ENCODE data around the gene EPHB6.

Gene EPHB6

DNA sequence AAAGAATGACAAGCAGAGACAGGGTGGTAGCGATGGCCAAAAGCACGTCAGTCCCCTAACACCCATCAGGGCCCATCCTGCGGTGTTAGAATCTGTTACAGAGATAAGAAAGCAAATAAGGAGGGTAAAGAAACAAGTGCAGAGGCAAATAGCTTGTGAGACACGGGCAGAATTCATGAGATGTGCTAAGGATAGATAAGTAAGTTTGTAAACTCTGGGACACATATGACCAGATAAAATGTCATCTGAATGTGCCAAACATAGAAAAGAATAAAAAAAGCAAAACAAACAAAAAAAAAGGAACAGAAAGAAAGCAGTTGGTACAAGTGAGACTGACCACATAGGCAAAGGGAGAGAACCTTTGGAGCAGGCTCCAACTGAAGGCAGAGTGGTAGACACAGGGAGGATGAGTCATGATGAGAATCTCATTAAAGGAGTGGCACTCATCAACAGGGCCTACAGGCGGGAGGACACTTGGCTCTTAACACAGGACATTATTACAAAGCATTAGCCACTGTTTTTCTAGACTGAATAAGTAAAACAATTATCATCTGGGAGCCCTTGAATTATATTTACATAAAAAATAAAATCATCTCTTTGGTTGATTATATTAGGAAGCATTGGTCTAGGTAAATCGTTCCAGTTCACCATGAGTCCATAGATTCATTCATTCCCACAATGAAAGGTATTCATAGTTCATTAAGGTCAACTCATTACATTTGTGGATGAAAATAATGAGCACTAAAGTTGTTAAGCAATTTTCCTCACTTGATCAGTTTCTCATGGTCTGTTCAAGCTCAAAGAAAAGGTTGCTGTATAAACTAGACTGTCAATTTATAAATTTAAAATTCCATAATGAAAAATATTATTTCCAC, 21.5 kb upstream of the EPHB6 start:
- DNase-seq: no peak

DNA sequence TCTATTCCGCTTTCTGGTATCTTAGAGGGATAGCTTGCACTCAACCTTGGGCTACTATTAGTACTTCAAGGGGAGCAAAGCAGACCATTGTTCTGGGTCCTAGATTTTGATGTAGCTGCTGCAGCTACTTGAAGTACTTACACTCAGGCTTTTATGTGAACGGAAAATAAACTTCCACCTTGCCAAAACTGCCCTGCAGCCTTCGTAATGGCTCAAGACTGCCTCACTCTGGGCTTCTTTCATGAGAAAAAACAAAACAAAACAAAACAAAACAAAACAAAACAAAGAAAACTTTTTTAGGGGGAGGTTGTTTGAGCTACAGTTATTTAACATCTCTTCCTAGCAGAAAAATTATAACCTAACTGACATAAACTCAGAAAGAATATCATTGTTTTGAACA, 19.4 kb upstream of the EPHB6 start:
- no peak for DNase-seq

DNA sequence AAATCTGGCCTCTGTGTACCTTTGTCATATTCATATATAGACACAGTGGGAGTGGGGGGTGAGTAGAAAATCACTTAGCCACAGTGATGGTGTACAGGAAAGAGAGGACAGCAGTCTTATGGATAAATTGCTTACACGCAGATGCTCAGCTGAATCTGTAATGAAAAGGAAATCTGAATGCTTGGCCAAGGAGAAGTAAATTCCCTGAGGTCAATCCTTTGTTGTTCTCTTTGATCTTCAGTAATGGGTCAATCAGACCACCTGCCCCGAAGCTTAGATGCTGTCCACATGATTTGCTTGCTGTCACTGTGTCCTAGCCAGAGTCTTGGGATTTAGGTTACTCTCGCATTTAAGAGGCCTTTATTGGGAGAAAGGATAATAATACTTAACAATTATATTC, 18.4 kb upstream of the EPHB6 start:
- DNase-seq: no peak

DNA sequence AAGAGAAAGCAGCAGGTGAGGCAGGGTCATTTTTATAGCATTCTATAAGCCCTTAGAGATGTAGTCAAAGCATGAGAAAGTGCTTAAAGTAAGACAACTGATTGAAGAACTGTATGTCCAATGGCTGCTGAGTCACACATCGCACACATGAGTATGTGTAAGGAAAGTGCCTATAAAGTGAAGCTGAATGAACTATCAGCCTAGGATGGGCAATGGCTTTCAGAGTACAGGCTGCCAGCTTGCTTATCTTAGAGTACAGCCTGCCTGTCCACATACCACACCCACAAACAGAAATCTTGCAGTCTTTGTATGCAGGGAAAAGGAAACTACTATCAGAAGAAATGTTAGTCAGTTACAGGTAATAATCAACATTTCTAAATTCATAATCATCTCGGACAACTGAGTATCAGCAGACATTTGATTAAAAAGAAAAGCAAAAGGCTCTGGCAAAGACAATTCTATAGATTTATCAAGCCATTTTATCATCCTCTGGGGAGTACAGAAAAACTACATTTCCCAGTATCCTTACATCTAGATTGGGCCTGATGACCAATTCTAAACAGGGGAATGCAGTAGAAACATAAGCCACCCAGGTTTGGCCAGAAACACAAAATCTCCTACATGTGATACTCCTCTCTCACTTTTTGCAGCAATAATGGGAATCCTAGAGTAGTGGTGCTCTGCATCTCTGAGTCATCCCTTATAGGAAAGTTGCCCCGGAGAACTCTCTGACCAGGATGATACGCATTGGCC, 16.2 kb upstream of the EPHB6 start:
- DNase-seq: no peak

DNA sequence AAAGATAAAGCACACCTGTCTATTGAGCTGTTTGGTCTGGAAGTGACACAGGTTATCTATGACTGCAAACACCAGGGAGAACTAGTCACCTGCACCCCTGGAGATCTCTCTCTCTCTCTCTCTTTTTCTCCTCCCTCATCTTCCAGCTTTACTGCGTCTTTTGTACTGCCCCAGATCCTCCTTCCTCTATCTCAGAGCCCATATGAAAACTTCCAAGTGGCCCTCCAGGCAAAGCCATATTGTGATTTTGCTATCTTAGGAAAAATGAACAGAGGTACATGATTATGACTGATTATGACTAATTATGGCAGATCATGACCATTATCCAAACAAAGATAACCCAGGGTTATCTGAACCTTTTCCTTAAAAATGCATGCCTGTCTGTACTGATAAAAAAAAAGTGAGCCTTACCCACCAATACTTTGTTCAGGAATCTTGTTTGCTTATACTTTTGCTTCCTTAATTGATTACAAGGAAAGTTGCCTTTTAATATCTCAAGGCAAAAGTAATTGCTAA, 12.6 kb upstream of the EPHB6 start:
- no peak for DNase-seq

DNA sequence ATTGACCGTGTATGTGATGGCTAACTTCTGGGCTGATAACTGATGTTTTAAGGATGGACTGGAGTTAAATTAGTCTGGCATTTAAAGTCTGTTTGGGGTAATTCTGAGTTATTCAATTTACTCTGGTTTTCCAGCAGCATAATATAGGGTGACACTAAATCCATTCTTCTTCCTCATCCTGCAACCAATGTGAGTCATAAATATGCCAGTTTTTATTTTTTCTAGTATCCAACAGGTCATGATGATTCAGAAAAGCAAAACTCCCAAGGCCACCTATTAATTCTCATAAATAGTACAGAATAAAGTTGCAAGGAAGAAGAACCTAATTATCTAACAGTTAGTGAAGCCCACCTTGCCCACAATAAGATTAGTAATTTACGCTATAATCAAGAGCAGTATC, 7.5 kb upstream of the EPHB6 start:
- no peak for DNase-seq

DNA sequence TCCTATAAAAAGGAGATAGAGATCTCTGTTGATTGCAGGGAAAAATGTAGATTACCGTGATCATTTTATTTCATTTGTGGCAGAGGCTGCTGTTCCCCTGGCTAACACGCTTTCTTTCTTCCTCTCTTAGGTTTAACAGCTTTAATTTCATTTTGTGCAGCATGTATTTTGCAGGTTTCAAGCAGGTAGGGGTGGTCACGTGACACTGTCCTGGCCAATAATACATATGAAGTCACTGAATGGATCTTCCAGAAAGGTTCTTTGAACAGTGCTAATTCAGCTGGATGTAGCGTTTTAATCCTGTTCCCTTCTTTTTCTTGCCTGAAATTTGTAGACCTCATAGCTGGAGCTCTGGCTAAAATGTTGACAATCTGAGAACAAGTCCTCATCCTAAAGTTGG, 3.6 kb upstream of the EPHB6 start:
- DNase-seq: no peak

DNA sequence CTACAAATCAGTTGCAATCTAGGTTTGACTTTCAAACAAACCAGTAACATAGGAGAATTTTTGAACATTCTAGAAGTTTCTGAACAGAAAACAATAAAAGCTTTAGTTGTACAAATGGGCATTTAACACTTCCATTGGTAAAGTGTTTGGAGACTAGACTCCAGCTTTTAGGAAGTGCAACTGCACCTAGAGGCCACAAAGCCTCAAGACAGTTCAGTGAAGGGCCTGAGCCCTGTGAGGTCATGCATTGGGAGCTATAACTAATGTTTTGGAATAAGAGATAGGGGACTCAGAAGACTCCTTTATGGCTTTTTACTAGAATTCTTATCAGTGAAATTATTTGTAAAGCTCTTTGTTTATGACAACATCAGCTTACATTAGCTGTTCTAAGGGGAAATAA, 3.0 kb upstream of the EPHB6 start:
- DNase-seq: no peak

DNA sequence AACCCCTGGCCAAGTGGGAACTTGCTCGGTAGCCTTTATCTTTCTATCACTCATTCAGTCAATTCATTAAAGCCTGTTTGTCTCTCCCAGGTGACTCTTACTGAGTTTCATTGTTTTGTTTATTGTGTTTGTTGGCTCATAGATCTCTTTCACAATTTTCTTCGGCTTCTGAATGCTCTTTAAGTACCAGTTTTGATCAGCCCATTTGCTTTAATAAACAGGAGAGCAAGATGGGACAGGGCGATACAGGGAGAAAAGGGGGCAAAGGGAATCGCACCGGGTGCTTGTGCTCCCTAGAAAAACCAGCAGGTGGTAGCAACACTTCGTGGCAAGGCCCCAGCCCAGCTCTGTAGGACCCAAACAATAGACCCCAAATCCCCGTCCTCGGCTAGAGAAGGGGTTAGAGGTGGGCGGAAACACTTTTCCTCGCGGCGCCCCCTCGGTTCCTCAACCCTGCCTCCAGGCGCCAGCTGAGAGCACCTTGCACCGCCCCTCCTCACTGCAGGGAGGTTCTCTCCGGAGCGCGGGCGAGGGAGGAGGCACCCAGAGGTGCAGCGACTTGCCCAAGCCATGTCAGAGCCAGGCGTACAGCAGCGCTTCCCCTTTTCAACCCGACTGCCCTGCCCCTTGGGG, 1.0 kb upstream of the EPHB6 start:
- no peak for DNase-seq

DNA sequence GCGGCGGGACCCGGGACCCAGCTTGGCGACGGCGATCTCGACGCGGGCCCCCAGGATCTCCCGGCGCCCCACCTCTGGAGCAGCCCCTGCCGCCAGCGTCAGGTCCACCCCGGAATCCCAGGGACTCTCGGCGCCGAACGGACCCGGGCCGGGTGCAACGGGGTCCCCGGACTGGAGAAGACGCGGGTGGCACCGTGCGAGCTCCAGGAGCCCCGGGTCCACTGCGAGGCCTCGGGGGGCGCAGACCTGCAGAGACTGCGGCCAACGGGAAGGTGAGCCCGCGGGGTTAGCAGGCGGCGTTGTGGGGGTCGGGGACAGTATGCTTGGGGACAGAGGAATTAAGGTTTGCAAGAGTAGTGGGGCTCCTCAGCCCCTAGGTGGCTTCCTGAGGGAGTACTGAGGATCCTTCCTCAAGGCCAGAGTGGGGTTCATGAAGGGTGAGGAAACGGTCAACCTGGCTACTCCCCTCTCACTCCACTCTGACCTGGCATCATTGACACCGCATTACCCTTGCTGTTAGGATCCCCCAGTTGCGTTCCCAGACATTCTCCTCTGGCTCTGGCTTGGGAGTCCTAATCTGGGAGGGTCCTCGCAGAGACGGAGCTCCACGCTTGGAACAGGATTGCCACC, 353 bp downstream of the EPHB6 start:
- no peak for DNase-seq

DNA sequence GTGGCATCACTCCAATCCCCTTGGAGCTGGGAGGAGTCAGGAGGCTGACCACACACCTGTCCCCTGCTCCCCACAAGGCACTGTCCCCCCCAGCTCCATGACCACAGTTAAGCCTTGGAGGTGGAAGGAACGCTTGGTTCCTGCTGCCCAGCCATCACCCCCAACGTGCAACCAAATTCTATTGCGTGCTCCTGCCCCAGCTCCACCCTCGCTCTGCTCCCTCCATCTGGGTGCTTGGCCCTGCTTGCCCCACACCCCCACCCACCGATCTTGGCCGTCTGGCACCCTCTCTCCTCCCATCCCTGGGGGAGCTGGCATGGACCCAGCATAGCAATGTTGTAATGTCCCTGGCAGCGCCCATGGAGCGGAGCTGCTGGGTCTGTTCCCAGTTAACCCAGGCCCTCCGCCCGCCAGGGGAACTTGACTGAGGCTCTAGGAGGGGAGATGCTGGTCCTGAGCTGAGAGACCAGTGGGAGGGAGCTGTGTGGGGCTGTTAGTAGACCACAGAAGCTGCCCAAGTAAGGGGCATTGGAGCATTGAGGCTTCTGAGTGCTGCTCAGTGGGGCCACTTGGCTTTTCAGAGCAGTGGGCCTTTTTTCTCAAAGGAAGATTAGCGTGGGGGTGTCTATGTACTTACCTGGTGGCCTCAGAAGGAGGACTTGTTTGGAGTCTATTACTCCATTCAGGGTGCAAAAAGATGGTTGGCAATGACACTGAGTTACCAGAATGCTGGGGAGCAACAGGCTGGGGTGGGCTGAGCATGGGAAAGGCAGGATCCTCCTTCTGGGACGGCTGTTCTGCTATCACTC, 1.1 kb downstream of the EPHB6 start:
- DNase-seq: no peak

DNA sequence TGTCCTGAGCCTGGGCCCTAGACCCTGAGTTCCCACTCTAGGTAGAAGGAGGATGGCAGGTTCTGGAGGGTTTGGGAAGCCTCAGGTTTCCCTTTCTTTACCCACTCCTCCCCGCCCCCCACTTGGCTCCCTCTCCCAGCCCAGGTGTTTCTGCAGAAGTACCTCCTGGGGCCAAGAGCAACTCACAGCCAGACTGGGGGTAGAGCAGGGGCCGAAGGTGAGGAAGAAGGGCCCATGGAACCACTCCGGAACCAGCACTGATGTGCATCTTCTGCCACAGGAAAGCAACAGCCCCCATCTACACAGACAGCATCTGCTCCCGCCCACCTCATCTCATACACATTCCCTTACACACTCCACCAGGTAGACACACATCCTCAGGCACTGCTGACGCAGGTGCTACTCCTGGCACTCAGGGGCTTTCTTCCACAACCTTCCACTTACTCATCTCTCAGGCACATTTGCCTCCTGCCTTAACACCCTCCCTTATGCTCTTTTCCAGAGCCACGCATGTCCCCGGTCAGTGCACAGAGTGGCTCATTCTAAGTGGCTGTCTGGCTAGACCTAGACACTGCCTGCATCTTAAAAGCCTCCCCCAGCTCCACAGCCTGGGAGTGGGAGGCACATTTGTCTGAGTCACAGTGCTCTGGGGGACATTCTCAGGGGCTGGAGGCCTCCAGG, 1.8 kb downstream of the EPHB6 start:
- no peak for DNase-seq

DNA sequence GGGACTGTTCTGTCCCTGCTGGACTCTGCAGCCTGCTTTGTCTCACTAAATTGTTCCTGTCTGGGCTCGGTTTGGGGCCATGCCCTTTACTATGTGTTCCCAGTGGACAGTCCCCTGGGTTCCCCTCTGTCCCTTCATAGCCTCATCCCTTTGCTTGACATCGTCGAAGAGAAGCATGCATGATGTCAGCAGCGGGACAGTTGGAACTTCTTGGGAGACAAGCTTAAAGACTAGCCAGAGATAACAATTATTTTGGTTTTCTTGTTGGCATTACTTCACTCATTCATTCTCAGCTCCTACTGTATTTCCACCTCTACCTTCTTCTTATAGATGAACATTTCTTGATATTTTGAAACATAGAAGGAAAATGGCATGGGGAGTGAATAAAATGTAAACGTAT, 2.7 kb downstream of the EPHB6 start:
- no peak for DNase-seq

DNA sequence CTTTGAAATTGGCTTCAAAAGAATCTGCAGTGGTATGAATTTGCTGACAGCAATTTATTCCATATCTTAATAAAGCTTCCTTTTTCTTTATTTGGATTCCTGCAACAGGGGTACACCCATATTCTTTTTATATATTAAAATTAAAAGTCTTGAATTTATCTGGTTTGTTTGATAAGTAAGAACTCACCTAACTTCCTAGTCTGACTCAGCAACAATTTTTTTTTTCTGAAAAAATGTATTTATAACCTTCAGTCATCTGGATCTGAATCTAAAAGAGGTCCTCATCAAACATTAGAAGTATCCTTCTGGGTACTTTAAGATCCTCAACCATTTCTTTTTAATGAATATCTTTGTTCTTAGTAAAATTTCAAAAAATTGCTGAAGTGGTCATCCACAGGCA, 4.5 kb downstream of the EPHB6 start:
- no peak for DNase-seq

DNA sequence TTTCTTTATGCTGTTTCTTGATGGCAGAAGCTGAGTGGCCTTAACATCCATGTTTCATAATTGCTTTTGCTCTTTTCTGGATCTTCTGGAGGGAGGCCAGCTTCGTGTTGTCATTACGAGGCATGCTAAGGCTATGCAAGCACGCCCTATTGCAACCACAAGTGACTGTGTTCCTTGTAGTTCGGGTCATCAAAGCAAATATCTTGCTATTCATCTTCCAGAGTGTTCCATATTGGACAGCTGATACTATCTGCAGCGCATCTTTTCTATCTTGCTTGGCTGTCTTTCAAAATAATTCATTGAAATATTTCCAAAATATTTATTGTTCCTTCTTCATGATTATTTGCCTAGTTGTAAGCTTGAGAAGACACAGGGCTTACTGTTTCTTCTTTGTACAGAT, 5.0 kb downstream of the EPHB6 start:
- DNase-seq: no peak

DNA sequence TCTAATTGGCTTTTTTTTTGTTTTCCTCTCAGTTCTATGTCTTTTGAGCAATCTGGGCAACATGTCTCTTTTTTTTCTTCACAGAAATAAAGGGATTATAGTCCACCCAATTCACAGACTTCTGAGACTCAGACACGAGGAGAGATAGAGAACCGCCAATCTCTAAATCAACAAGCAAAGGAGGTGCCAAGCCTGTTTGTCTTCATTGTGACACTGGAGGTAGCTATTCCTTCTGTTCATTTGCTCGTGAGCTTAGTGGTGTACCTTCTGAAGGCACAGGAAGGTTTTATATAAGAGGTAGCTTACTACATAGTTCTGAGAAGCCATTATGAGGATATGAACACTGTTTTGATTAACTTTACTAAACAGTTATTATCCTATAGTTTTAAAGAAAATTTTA, 6.1 kb downstream of the EPHB6 start:
- DNase-seq: no peak

DNA sequence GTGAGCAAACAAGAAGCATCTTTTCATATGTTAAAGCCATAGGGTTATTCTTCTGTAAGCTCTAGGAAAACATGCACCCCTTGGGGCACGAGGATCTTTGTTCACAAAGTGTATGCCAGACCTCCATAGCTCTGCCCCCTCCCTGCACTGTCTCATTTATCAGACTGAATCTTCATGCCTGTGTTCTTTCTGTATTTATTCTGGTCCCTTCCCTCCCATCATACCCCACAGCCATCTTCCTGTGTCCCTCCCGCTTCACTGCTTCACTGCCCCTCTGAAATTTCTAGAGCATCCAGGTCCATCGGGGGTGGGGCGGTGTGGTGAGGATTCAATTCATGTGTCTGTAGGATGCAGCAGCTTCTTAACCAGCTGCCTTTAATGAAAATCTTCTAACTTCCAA, 7.5 kb downstream of the EPHB6 start:
- DNase-seq: no peak

DNA sequence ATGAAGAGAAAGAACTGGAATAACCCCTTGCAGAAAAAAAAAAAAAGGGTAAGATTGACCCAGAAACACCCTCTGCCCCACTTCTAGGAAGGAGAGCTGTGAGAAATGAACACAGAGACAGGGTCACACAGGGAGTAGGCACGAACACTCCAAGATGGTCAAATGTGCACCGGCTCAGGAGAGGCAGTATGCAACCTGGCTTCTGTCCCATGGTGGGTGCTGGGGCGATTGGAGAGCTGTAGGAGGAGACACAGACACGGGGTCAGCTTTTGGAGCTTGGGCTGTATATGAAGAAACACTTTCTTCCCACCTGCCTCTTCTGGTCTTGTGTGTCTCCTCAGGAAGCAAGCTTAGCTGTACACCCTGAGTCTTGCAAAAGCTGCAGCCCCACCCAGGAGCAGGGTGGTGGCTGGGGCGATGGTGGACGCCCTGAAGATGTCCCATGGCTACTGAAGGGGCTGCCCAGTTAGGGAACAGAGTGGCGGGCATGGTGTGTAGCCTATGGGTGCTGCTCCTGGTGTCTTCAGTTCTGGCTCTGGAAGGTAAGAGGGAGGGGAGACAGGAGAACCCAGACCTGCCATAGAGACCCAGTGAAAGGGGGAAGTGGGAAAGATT, 8.0 kb downstream of the EPHB6 start:
- no peak for DNase-seq

DNA sequence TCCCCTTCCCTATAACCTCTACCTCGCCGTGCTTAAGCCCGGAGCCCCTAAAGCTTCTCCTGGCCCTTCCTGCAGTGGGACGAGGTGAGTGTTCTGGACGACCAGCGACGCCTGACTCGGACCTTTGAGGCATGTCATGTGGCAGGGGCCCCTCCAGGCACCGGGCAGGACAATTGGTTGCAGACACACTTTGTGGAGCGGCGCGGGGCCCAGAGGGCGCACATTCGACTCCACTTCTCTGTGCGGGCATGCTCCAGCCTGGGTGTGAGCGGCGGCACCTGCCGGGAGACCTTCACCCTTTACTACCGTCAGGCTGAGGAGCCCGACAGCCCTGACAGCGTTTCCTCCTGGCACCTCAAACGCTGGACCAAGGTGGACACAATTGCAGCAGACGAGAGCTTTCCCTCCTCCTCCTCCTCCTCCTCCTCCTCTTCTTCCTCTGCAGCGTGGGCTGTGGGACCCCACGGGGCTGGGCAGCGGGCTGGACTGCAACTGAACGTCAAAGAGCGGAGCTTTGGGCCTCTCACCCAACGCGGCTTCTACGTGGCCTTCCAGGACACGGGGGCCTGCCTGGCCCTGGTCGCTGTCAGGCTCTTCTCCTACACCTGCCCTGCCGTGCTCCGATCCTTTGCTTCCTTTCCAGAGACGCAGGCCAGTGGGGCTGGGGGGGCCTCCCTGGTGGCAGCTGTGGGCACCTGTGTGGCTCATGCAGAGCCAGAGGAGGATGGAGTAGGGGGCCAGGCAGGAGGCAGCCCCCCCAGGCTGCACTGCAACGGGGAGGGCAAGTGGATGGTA, 9.2 kb downstream of the EPHB6 start:
- DNase-seq: no peak

DNA sequence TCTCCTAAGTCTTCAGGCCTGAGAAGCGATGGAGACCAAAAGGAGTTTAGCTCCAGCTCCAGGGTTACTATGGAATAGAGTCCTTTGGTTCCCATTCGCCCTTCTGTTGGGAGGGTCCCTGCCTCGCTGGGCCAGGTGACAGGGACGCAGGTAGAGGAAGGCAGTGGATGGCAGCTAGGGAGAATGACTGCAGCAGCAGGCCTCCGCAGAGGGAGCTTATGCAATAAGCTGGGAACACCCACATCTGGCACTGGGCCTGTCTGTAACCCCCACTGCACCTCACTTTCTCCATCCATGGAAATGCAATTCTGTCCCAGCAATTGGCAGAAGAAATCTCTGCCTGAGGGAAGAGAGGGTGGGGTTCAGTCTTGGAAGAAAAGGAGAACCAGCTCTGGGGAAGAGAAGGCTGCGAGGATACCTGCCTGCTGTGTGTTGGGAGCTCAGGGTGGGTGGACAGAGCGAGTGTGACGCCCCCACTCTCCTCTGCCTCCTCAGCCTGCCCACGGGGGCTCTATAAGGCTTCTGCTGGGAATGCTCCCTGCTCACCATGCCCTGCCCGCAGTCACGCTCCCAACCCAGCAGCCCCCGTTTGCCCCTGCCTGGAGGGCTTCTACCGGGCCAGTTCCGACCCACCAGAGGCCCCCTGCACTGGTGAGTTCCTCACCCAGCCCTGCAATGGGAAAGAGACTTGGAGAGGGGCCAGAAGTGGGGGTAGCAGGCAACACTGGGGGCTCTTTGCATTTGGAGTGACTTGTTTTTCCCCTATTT, 10.3 kb downstream of the EPHB6 start:
- DNase-seq: no peak

Data from NCI-H2081 treated with DMSO at 0.1 percent for 48 hours (cell line).